Spinal cord (tissue), 10 donors: ENCODE data around the gene ENO2. TPM values are rescaled to one million over a fixed set of nuclear protein-coding genes. Genes with fewer than 3 reads are reported as not detected.
A peak's percentile ranks its signal among the peaks of the same experiment; 100 is the strongest.
"Not testable (repeated sequence)": the region's sequence is repeated elsewhere in the genome, so short reads cannot be mapped to it uniquely, and the experiment has no call there.

Source experiments
- DNase-seq, 6 donors: peaks; one replicate each; pipeline versions ENCODE4 v3.0.0 to v3.0.0-alpha.2; 2013 to 2015; ENCODE audit warnings: low spot score in 6 of 6, low read depth in 4 of 6
- H3K27ac ChIP-seq: one replicate; pipeline ENCODE4 v1.5.1; 2013; ENCODE audit warnings: low read depth, low read length, control low read depth
- H3K27me3 ChIP-seq: one replicate; pipeline ENCODE4 v1.6.1; 2013; ENCODE audit warnings: low read length; ENCODE audit not compliant: control insufficient read depth, insufficient read depth
- H3K36me3 ChIP-seq: one replicate; pipeline ENCODE4 v1.6.1; 2013; ENCODE audit warnings: low read length; ENCODE audit not compliant: control insufficient read depth, insufficient read depth
- H3K4me1 ChIP-seq: one replicate; pipeline ENCODE4 v1.6.1; 2013; ENCODE audit warnings: low read length; ENCODE audit not compliant: control insufficient read depth, insufficient read depth
- H3K4me3 ChIP-seq: one replicate; pipeline ENCODE4 v1.5.1; 2013; ENCODE audit warnings: low read depth, low read length, control low read depth
- H3K9me3 ChIP-seq: one replicate; pipeline ENCODE4 v1.6.1; 2013; ENCODE audit warnings: low read length; ENCODE audit not compliant: control insufficient read depth, insufficient read depth
- WGBS: methylation state at CpG from one replicate; pipeline ENCODE4 v1.1.5; 2013; ENCODE audit warnings: missing lambda C conversion rate; ENCODE audit not compliant: insufficient coverage; 5-methylcytosine and 5-hydroxymethylcytosine counted together
- polyA plus RNA-seq, 2 donors: library from polyadenylated mRNA; unstranded; fragments of 120-200 nt; gene quantifications; one replicate each; pipeline ENCODE4 v1.2.1, GENCODE V29; 2013; ENCODE audit not compliant: insufficient read length in 2 of 2
- total RNA-seq, 2 donors: library from RNA; depleted of rRNA in 1 of 2; stranded (reverse); fragments of 120-200 nt in 1 of 2; fragments of >200 nt in 1 of 2; gene quantifications; one replicate each; pipeline versions ENCODE4 v1.2.3 to v1.2.4, GENCODE V29; 2013 to 2014
- donor health status: healthy.

ENO2 gene
- total and polyA plus RNA-seq, 4 donors, result 118 to 640 (median 461) TPM

GRCh38 chr12:6886206-6886999 is 28.0 kb upstream of the ENO2 start:
- H3K27ac ChIP-seq, H3K4me3 ChIP-seq, H3K9me3 ChIP-seq, H3K4me1 ChIP-seq, H3K27me3 ChIP-seq, DNase-seq: not testable (repeated sequence)
- H3K36me3 ChIP-seq, result peaks cover 13% of the 10 kb centered on the region
- 60% methylated on average over 2 of the region's 15 CpGs for WGBS

GRCh38 chr12:6887460-6887859 is 26.9 kb upstream of the ENO2 start:
- WGBS, result 100% methylated on average over 2 of the region's 8 CpGs
- DNase-seq, result no peak
- Histone ChIP-seq H3K27me3 (no peaks in the 10 kb centered on the region), H3K4me3 (no peak overlapping the region), H3K36me3 (peaks cover 13% of the 10 kb centered on the region), H3K9me3 (no peaks in the 10 kb centered on the region), H3K4me1 (peaks cover 10% of the 10 kb centered on the region), H3K27ac (no peak overlapping the region)

- 75% methylated on average over 1 of the region's 2 CpGs for WGBS
- Histone ChIP-seq H3K4me3 (no peak overlapping the region), H3K36me3 (peaks cover 13% of the 10 kb centered on the region), H3K27ac (no peak overlapping the region), H3K9me3 (no peaks in the 10 kb centered on the region), H3K27me3 (no peaks in the 10 kb centered on the region), H3K4me1 (peaks cover 10% of the 10 kb centered on the region)
- DNase-seq, result no peak
Observed at GRCh38 chr12:6888360-6888759, 26.0 kb upstream of the ENO2 start.

- H3K4me1 ChIP-seq, result peaks cover 10% of the 10 kb centered on the region
- not testable (repeated sequence) for H3K36me3 ChIP-seq, H3K27me3 ChIP-seq, H3K27ac ChIP-seq, H3K4me3 ChIP-seq, DNase-seq, H3K9me3 ChIP-seq
- WGBS, result 86% methylated on average over 2 of the region's 7 CpGs
Observed at GRCh38 chr12:6888794-6889193, 25.6 kb upstream of the ENO2 start.

- H3K4me3 ChIP-seq, H3K9me3 ChIP-seq, H3K27me3 ChIP-seq, H3K36me3 ChIP-seq, DNase-seq: not testable (repeated sequence)
- Histone ChIP-seq H3K27ac (peak overlapping the region; percentile 88), H3K4me1 (peaks cover 10% of the 10 kb centered on the region)
- 84% methylated on average over 13 of the region's 21 CpGs for WGBS
Observed at GRCh38 chr12:6889775-6890573, 24.4 kb upstream of the ENO2 start.

- Histone ChIP-seq H3K27ac (peak overlapping the region; percentile 88), H3K9me3 (no peaks in the 10 kb centered on the region), H3K4me1 (peaks cover 10% of the 10 kb centered on the region), H3K36me3 (no peaks in the 10 kb centered on the region), H3K27me3 (no peaks in the 10 kb centered on the region), H3K4me3 (peak overlapping the region; percentile 58)
- peak in 5 of 6 donors; percentile 90 to 99 (median 95) for DNase-seq
- WGBS, result 2% methylated on average over 64 of the region's 68 CpGs
Observed at GRCh38 chr12:6890789-6891645, 23.4 kb upstream of the ENO2 start.

- no peaks in the 10 kb centered on the region for H3K36me3 ChIP-seq
- H3K4me1 ChIP-seq, result peaks cover 10% of the 10 kb centered on the region
- no peaks in the 10 kb centered on the region for H3K27me3 ChIP-seq
- peak overlapping the region; percentile 87 for H3K27ac ChIP-seq
- DNase-seq, result no peak
- 94% methylated on average over 3 of the region's 5 CpGs for WGBS
- H3K9me3 ChIP-seq, result no peaks in the 10 kb centered on the region
- H3K4me3 ChIP-seq, result peak overlapping the region; percentile 53
Observed at GRCh38 chr12:6891646-6892001, 22.8 kb upstream of the ENO2 start.

- H3K4me1 ChIP-seq, result peaks cover 10% of the 10 kb centered on the region
- H3K36me3 ChIP-seq, H3K4me3 ChIP-seq, DNase-seq, H3K27ac ChIP-seq, H3K27me3 ChIP-seq, H3K9me3 ChIP-seq: not testable (repeated sequence)
- 94% methylated on average over 3 of the region's 3 CpGs for WGBS
Observed at GRCh38 chr12:6892683-6893082, 21.7 kb upstream of the ENO2 start.

GRCh38 chr12:6894321-6894720 is 20.1 kb upstream of the ENO2 start:
- no peaks in the 10 kb centered on the region for H3K27me3 ChIP-seq
- no peak overlapping the region for H3K27ac ChIP-seq
- H3K36me3 ChIP-seq, result no peaks in the 10 kb centered on the region
- WGBS, result no CpG with 5 or more reads among the region's 3 CpGs
- no peak overlapping the region for H3K4me3 ChIP-seq
- H3K9me3 ChIP-seq, result no peaks in the 10 kb centered on the region
- peaks cover 15% of the 10 kb centered on the region for H3K4me1 ChIP-seq
- no peak for DNase-seq
